CD14-positive monocyte (primary cell): Measurements from ENCODE around the gene ARG1. TPM values are rescaled to one million over a fixed set of nuclear protein-coding genes. Genes with fewer than 3 reads are reported as not detected.

Experiments used
- DNase-seq, 3 donors: peaks; one replicate each; pipeline ENCODE4 v3.0.0-alpha.2; 2011 to 2022
- H2AFZ ChIP-seq: 2 replicates; pipeline ENCODE4 v1.6.0; 2012; ENCODE audit warnings: mild to moderate bottlenecking, low read depth, low read length, inconsistent platforms; ENCODE audit not compliant: insufficient read depth, poor library complexity, severe bottlenecking
- H3K27ac ChIP-seq, 2 donors: 1 replicate in 1 of 2; 2 replicates in 1 of 2; pipeline ENCODE4 v1.5.1; 2012 to 2013; ENCODE audit warnings: low read length in 2 of 2, control low read depth in 1 of 2, inconsistent platforms in 1 of 2, low read depth in 1 of 2, mild to moderate bottlenecking in 1 of 2
- H3K27me3 ChIP-seq, 2 donors: one replicate each; pipeline versions ENCODE4 v1.6.0 to v1.6.1; 2011 to 2013; ENCODE audit warnings: low read length in 2 of 2; ENCODE audit not compliant: control insufficient read depth in 2 of 2, insufficient read depth in 2 of 2
- H3K36me3 ChIP-seq, 2 donors: replicated peaks in 1 of 2; 1 replicate in 1 of 2; 2 replicates in 1 of 2; pipeline versions ENCODE4 v1.5.1 to v1.6.1; 2012 to 2013; ENCODE audit warnings: low read length in 2 of 2, control low read depth in 1 of 2, inconsistent platforms in 1 of 2, mild to moderate bottlenecking in 1 of 2; ENCODE audit not compliant: insufficient read depth in 2 of 2, control insufficient read depth in 1 of 2
- H3K4me1 ChIP-seq, 2 donors: 1 replicate in 1 of 2; 2 replicates in 1 of 2; pipeline versions ENCODE4 v1.5.1 to v1.6.1; 2012 to 2013; ENCODE audit warnings: low read length in 2 of 2, control low read depth in 1 of 2, inconsistent platforms in 1 of 2, mild to moderate bottlenecking in 1 of 2, moderate library complexity in 1 of 2; ENCODE audit not compliant: insufficient read depth in 2 of 2, control insufficient read depth in 1 of 2
- H3K4me2 ChIP-seq: replicated peaks from 2 replicates; pipeline ENCODE3; 2012; ENCODE audit warnings: low read length, moderate library complexity, mild to moderate bottlenecking; ENCODE audit not compliant: poor library complexity, severe bottlenecking; ENCODE audit errors: extremely low read depth
- H3K4me3 ChIP-seq, 3 experiments: fragments of 200-600 bp in 1 of 3; sonication (generic) in 1 of 3; replicated peaks in 1 of 3; 1 replicate in 2 of 3; 2 replicates in 1 of 3; pipeline ENCODE4 v1.5.1; 2011 to 2013; ENCODE audit warnings: low read length in 3 of 3, mild to moderate bottlenecking in 3 of 3, control low read depth in 2 of 3, low read depth in 2 of 3, inconsistent platforms in 1 of 3, moderate library complexity in 1 of 3
- H3K79me2 ChIP-seq: 2 replicates; pipeline ENCODE4 v1.6.0; 2012; ENCODE audit warnings: mild to moderate bottlenecking, control low read depth, inconsistent platforms, low read length, moderate library complexity; ENCODE audit not compliant: insufficient read depth
- H3K9ac ChIP-seq: 2 replicates; pipeline ENCODE4 v1.6.0; 2017; ENCODE audit warnings: low read length, mild to moderate bottlenecking; ENCODE audit not compliant: insufficient read depth, poor library complexity, severe bottlenecking
- H3K9me3 ChIP-seq, 2 donors: replicated peaks in 1 of 2; 1 replicate in 1 of 2; 2 replicates in 1 of 2; pipeline versions ENCODE4 v1.5.1 to v1.6.1; 2012 to 2013; ENCODE audit warnings: low read length in 2 of 2, control low read depth in 1 of 2; ENCODE audit not compliant: control insufficient read depth in 1 of 2, insufficient read depth in 1 of 2
- H4K20me1 ChIP-seq: 2 replicates; pipeline ENCODE4 v1.6.0; 2012; ENCODE audit warnings: mild to moderate bottlenecking, low read length, control low read depth, moderate library complexity; ENCODE audit not compliant: insufficient read depth
- H3K27ac Mint-ChIP-seq, 7 donors: one replicate each; pipeline ENCODE4 v1.8.0; 2020; ENCODE audit warnings: mild to moderate bottlenecking in 7 of 7, mixed read lengths in 7 of 7, moderate library complexity in 6 of 7, inconsistent platforms in 2 of 7
- H3K27me3 Mint-ChIP-seq, 3 donors: one replicate each; pipeline ENCODE4 v1.8.0; 2021 to 2022; ENCODE audit warnings: low read depth in 3 of 3, mild to moderate bottlenecking in 3 of 3, mixed read lengths in 3 of 3, moderate library complexity in 3 of 3, inconsistent platforms in 1 of 3
- H3K36me3 Mint-ChIP-seq, 2 donors: one replicate each; pipeline ENCODE4 v1.8.0; 2020; ENCODE audit warnings: mixed read lengths in 2 of 2, inconsistent platforms in 1 of 2, mild to moderate bottlenecking in 1 of 2
- H3K4me1 Mint-ChIP-seq: one replicate; pipeline ENCODE4 v1.8.0; 2020; ENCODE audit warnings: mild to moderate bottlenecking, mixed read lengths
- H3K4me3 Mint-ChIP-seq, 2 donors: one replicate each; pipeline ENCODE4 v1.8.0; 2020; ENCODE audit warnings: mild to moderate bottlenecking in 2 of 2, mixed read lengths in 2 of 2, moderate library complexity in 1 of 2
- H3K9me3 Mint-ChIP-seq, 7 donors: one replicate each; pipeline ENCODE4 v1.8.0; 2020 to 2022; ENCODE audit warnings: mixed read lengths in 7 of 7, mild to moderate bottlenecking in 6 of 7, moderate library complexity in 6 of 7, inconsistent platforms in 2 of 7
- WGBS: methylation state at CpG from one replicate; pipeline ENCODE4 v1.1.5; 2013; ENCODE audit warnings: missing lambda C conversion rate; ENCODE audit not compliant: insufficient coverage; 5-methylcytosine and 5-hydroxymethylcytosine counted together
- intact Hi-C, 2 donors: fragments of 100-400 bp; cut with micrococcal nuclease; formaldehyde crosslinking; loops; one replicate each; pipeline versions ENCODE4 v1.15.0 to v1.15.1; 2023
- polyA plus RNA-seq, 3 donors: library from polyadenylated mRNA; depleted of rRNA in 1 of 3; unstranded in 2 of 3; stranded (reverse) in 1 of 3; fragments of 300-500 nt in 2 of 3; fragments of >200 nt in 1 of 3; fragmentation: Illumina TruSeq in 2 of 3; gene quantifications; 1 replicate in 2 of 3; 2 replicates in 1 of 3; pipeline ENCODE4 v1.2.3, GENCODE V29; 2012 to 2021
- TF ChIP-seq, protein P1 (sequence below): fragments of 200-600 bp; IDR thresholded peaks from one replicate; pipeline ENCODE4 v1.8.0; 2022; ENCODE audit warnings: antibody characterized with exemption, mild to moderate bottlenecking

Gene ARG1
- polyA plus RNA-seq, 3 donors, result not detected

DNA sequence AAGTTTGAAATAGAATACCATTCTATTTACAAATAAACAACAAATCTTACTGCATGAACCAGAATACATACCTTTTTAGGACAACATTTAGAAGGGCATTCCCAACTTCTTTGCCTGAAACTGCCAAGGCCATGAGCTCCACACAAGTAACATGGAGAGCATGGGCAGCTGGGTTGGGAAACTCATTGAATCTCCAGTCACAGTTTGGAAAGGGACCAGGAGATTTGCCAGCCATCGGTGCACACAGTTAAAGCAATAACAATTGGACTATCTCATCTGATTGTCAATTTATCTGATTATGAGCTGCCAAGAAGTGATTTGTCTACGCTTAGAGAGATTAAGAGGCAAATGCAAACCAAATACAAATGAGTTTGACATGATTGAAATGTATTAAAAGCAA, 19.9 kb downstream of the ARG1 start:
- H3K36me3 Mint-ChIP-seq, result peaks cover 79 to 90% of the 10 kb centered on the region in 2 donors
- Histone ChIP-seq H3K9ac (no peak overlapping the region), H3K4me1 (no peaks in the 10 kb centered on the region), H3K79me2 (no peaks in the 10 kb centered on the region), H3K4me2 (no peak overlapping the region), H3K36me3 (peaks cover 95 to 97% of the 10 kb centered on the region in 2 donors), H4K20me1 (no peaks in the 10 kb centered on the region), H2AFZ (no peak overlapping the region), H3K27me3 (no peaks in the 10 kb centered on the region), H3K9me3 (no peaks in the 10 kb centered on the region), H3K4me3 (no peak overlapping the region), H3K27ac (no peak overlapping the region)
- no peaks in the 10 kb centered on the region for H3K4me1 Mint-ChIP-seq
- no peak overlapping the region for H3K27ac Mint-ChIP-seq
- no CpG with 5 or more reads among the region's 2 CpGs for WGBS
- no peak for DNase-seq
- TF ChIP-seq, protein P1, sequence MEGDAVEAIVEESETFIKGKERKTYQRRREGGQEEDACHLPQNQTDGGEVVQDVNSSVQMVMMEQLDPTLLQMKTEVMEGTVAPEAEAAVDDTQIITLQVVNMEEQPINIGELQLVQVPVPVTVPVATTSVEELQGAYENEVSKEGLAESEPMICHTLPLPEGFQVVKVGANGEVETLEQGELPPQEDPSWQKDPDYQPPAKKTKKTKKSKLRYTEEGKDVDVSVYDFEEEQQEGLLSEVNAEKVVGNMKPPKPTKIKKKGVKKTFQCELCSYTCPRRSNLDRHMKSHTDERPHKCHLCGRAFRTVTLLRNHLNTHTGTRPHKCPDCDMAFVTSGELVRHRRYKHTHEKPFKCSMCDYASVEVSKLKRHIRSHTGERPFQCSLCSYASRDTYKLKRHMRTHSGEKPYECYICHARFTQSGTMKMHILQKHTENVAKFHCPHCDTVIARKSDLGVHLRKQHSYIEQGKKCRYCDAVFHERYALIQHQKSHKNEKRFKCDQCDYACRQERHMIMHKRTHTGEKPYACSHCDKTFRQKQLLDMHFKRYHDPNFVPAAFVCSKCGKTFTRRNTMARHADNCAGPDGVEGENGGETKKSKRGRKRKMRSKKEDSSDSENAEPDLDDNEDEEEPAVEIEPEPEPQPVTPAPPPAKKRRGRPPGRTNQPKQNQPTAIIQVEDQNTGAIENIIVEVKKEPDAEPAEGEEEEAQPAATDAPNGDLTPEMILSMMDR, result no peak
- H3K27me3 Mint-ChIP-seq, result peaks cover 0 to 3% (median 2%) of the 10 kb centered on the region in 3 donors
- H3K9me3 Mint-ChIP-seq, result no peaks in the 10 kb centered on the region
- intact Hi-C loops, result no loop called here
- no peak overlapping the region for H3K4me3 Mint-ChIP-seq

DNA sequence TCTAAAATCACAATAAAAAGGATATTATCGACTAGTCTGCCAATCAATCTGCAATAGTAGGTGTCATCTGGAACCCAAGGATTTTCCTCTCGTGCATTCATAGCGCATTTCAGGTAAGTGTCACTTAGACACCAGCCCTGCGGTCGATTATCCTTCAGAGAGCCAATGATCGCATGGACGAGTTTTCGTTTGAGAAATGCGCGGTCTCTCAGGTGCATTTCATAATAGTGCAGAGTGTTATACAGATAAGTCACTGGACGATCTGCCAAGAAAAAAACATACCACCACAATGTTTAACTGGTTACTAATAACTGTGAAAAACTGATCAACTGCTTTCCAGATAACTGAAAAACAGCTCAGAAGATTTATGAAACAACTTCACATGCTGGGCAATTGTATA, 21.0 kb downstream of the ARG1 start:
- Mint-ChIP-seq H3K27ac (no peak overlapping the region), H3K36me3 (peaks cover 80 to 91% of the 10 kb centered on the region in 2 donors), H3K27me3 (peaks cover 0 to 3% (median 2%) of the 10 kb centered on the region in 3 donors), H3K4me3 (no peak overlapping the region), H3K9me3 (no peaks in the 10 kb centered on the region), H3K4me1 (no peaks in the 10 kb centered on the region)
- no peaks in the 10 kb centered on the region for H3K4me1 ChIP-seq
- H3K36me3 ChIP-seq, result peaks cover 95 to 97% of the 10 kb centered on the region in 2 donors
- H4K20me1 ChIP-seq, result no peaks in the 10 kb centered on the region
- intact Hi-C loops, result no loop called here
- TF ChIP-seq, protein P1, result no peak
- 98% methylated on average over 9 of the region's 11 CpGs for WGBS
- no peak overlapping the region for H3K4me2 ChIP-seq
- no peak overlapping the region for H3K27ac ChIP-seq
- H3K79me2 ChIP-seq, result no peaks in the 10 kb centered on the region
- H2AFZ ChIP-seq, result no peak overlapping the region
- no peak for DNase-seq
- H3K9me3 ChIP-seq, result no peaks in the 10 kb centered on the region
- no peak overlapping the region for H3K9ac ChIP-seq
- no peaks in the 10 kb centered on the region for H3K27me3 ChIP-seq
- no peak overlapping the region for H3K4me3 ChIP-seq
